WERI-Rb-1 (cell line): ENCODE results near the gene NCAM2.

Source experiments
- DNase-seq: peaks from one replicate; pipeline ENCODE4 v3.0.0-alpha.2; 2020
- H3K27ac ChIP-seq: fragments of 250-450 bp; sonication (Bioruptor Pico); 2 replicates; pipeline ENCODE4 v1.5.1; 2020; ENCODE audit warnings: mild to moderate bottlenecking, moderate library complexity
- H3K27me3 ChIP-seq: fragments of 250-450 bp; sonication (Bioruptor Pico); 2 replicates; pipeline ENCODE4 v1.5.1; 2021; ENCODE audit warnings: mild to moderate bottlenecking, low read depth, moderate library complexity; ENCODE audit not compliant: insufficient read depth, severe bottlenecking
- H3K36me3 ChIP-seq: fragments of 250-450 bp; sonication (Bioruptor Pico); 2 replicates; pipeline ENCODE4 v1.5.1; 2020; ENCODE audit warnings: mild to moderate bottlenecking, moderate library complexity
- H3K4me3 ChIP-seq: 2 replicates; pipeline ENCODE4 v1.5.1; 2011; ENCODE audit warnings: low read depth, mild to moderate bottlenecking, control low read depth, low read length
- H3K9me3 ChIP-seq: fragments of 250-450 bp; sonication (Bioruptor Pico); 2 replicates; pipeline ENCODE4 v1.5.1; 2021; ENCODE audit warnings: mild to moderate bottlenecking, moderate library complexity; ENCODE audit not compliant: severe bottlenecking
- CTCF ChIP-seq: IDR thresholded peaks from 2 replicates; pipeline ENCODE4 v1.5.1; 2011; ENCODE audit warnings: low read depth, mild to moderate bottlenecking, control low read depth, inconsistent platforms, low read length

The NCAM2 gene

GRCh38 chr21:21200103-21200938 lies 202.1 kb downstream of the NCAM2 start:
- Histone ChIP-seq H3K27me3 (no peaks in the 10 kb centered on the region), H3K36me3 (no peaks in the 10 kb centered on the region), H3K9me3 (no peaks in the 10 kb centered on the region), H3K4me3 (no peak overlapping the region), H3K27ac (no peak overlapping the region)
- DNase-seq = no peak
- no peak for TF ChIP-seq CTCF

GRCh38 chr21:21200939-21201615 lies 202.9 kb downstream of the NCAM2 start:
- no peak overlapping the region for H3K27ac ChIP-seq
- H3K4me3 ChIP-seq = no peak overlapping the region
- H3K27me3 ChIP-seq = no peaks in the 10 kb centered on the region
- no peak for TF ChIP-seq CTCF
- H3K36me3 ChIP-seq = no peaks in the 10 kb centered on the region
- no peak for DNase-seq
- H3K9me3 ChIP-seq = no peaks in the 10 kb centered on the region

GRCh38 chr21:21203822-21204339 lies 205.7 kb downstream of the NCAM2 start:
- Histone ChIP-seq H3K36me3 (no peaks in the 10 kb centered on the region), H3K27me3 (no peaks in the 10 kb centered on the region), H3K9me3 (no peaks in the 10 kb centered on the region), H3K27ac (no peak overlapping the region), H3K4me3 (no peak overlapping the region)
- no peak for DNase-seq
- TF ChIP-seq CTCF = no peak

GRCh38 chr21:21204366-21204996 lies 206.3 kb downstream of the NCAM2 start:
- Histone ChIP-seq H3K27ac (no peak overlapping the region), H3K36me3 (no peaks in the 10 kb centered on the region), H3K27me3 (no peaks in the 10 kb centered on the region), H3K4me3 (no peak overlapping the region), H3K9me3 (no peaks in the 10 kb centered on the region)
- no peak for TF ChIP-seq CTCF
- no peak for DNase-seq

- no peak for TF ChIP-seq CTCF
- H3K9me3 ChIP-seq = no peaks in the 10 kb centered on the region
- no peak for DNase-seq
These were observed 207.4 kb downstream of the NCAM2 start for GRCh38 chr21:21205604-21206003.

More at GRCh38 chr21:21205604-21206003, 207.4 kb downstream of the NCAM2 start:
- Histone ChIP-seq H3K27ac (no peak overlapping the region), H3K27me3 (no peaks in the 10 kb centered on the region), H3K4me3 (no peak overlapping the region), H3K36me3 (no peaks in the 10 kb centered on the region)
